H1 (cell line): Measurements from ENCODE around the gene BTN2A1. TPM values are rescaled to one million over a fixed set of nuclear protein-coding genes. Genes with fewer than 3 reads are reported as not detected.

Source experiments
- CTCF ChIA-PET: fragments of 300-600 bp; sonication (Branson Sonifier 250); formaldehyde crosslinking; loops from one replicate; lab custom pipeline; 2021; ENCODE audit not compliant: partially characterized antibody; lab: Charles Lee
- POLR2A ChIA-PET: fragments of 300-600 bp; sonication (Branson Sonifier 250); formaldehyde crosslinking; loops from one replicate; lab custom pipeline; 2021; ENCODE audit warnings: inconsistent platforms; ENCODE audit not compliant: partially characterized antibody; lab: Charles Lee
- DNase-seq, 2 experiments: peaks; one replicate each; pipeline versions ENCODE4 v3.0.0 to v3.0.0-alpha.2; 2010 to 2022; ENCODE audit warnings: low spot score in 2 of 2, low read depth in 1 of 2, mixed read lengths in 1 of 2
- FAIRE-seq: peaks from 2 replicates; lab custom pipeline; 2011; peaks lifted over from hg19 to GRCh38; lab: Jason Lieb, UNC
- H2AFZ ChIP-seq: 2 replicates; pipeline ENCODE4 v1.8.1; 2012; ENCODE audit warnings: low read length, inconsistent platforms
- H2AK5ac ChIP-seq: 2 replicates; pipeline ENCODE4 v1.6.1; 2013; ENCODE audit warnings: low read depth, low read length
- H2BK120ac ChIP-seq: replicated peaks from 2 replicates; pipeline ENCODE3; 2013; ENCODE audit warnings: low read depth, low read length, inconsistent platforms
- H2BK12ac ChIP-seq: 2 replicates; pipeline ENCODE4 v1.6.1; 2013; ENCODE audit warnings: low read depth, low read length
- H2BK15ac ChIP-seq: 2 replicates; pipeline ENCODE4 v1.6.1; 2013; ENCODE audit warnings: low read length
- H2BK20ac ChIP-seq: 2 replicates; pipeline ENCODE4 v1.6.1; 2013; ENCODE audit warnings: low read length
- H2BK5ac ChIP-seq: 2 replicates; pipeline ENCODE4 v1.6.1; 2013; ENCODE audit warnings: low read depth, low read length
- H3K14ac ChIP-seq: 2 replicates; pipeline ENCODE4 v1.6.1; 2013; ENCODE audit warnings: inconsistent platforms; ENCODE audit not compliant: insufficient read length
- H3K18ac ChIP-seq: 2 replicates; pipeline ENCODE4 v1.6.1; 2013; ENCODE audit warnings: low read length; ENCODE audit errors: extremely low read depth
- H3K23ac ChIP-seq: 2 replicates; pipeline ENCODE4 v1.6.1; 2013; ENCODE audit warnings: inconsistent platforms; ENCODE audit not compliant: insufficient read length
- H3K23me2 ChIP-seq: 2 replicates; pipeline ENCODE4 v1.6.1; 2013; ENCODE audit warnings: low read depth, low read length
- H3K27ac ChIP-seq: 2 replicates; pipeline ENCODE4 v1.6.1; 2011; ENCODE audit warnings: low read depth, low read length, inconsistent platforms
- H3K27me3 ChIP-seq, 4 experiments: replicated peaks in 1 of 4; 1 replicate in 1 of 4; 2 replicates in 3 of 4; pipeline versions ENCODE4 v1.6.1 to v1.8.1; 2011 to 2013; ENCODE audit warnings: low read length in 3 of 4, mild to moderate bottlenecking in 3 of 4, inconsistent platforms in 2 of 4, mixed read lengths in 2 of 4, moderate library complexity in 1 of 4; ENCODE audit not compliant: control insufficient read depth in 3 of 4, insufficient read depth in 3 of 4; ENCODE audit errors: extremely low read depth in 1 of 4
- H3K36me3 ChIP-seq, 4 experiments: 2 replicates each; pipeline versions ENCODE4 v1.6.1 to v1.8.1; 2011 to 2013; ENCODE audit warnings: mild to moderate bottlenecking in 4 of 4, low read length in 3 of 4, moderate library complexity in 2 of 4, control low read depth in 1 of 4, inconsistent platforms in 1 of 4; ENCODE audit not compliant: insufficient read depth in 4 of 4, control insufficient read depth in 2 of 4
- H3K4ac ChIP-seq: replicated peaks from 2 replicates; pipeline ENCODE3; 2013; ENCODE audit warnings: low read length, low read depth, mixed read lengths, inconsistent platforms; ENCODE audit not compliant: insufficient read length
- H3K4me1 ChIP-seq, 4 experiments: replicated peaks in 1 of 4; 1 replicate in 1 of 4; 2 replicates in 3 of 4; pipeline versions ENCODE4 v1.6.1 to v1.8.1; 2011 to 2013; ENCODE audit warnings: low read length in 3 of 4, inconsistent platforms in 2 of 4, mixed read lengths in 1 of 4; ENCODE audit not compliant: insufficient read depth in 4 of 4, control insufficient read depth in 3 of 4
- H3K4me2 ChIP-seq, 2 experiments: 2 replicates each; pipeline versions ENCODE4 v1.6.1 to v1.8.1; 2011 to 2013; ENCODE audit warnings: low read depth in 2 of 2, low read length in 2 of 2, control low read depth in 1 of 2, inconsistent platforms in 1 of 2, mild to moderate bottlenecking in 1 of 2; ENCODE audit not compliant: insufficient read depth in 1 of 2
- H3K4me3 ChIP-seq, 4 experiments: fragments of 200-600, 300-600 bp in 1 of 4; sonication (generic), shearing (Covaris generic), sonication (Bioruptor Twin) in 1 of 4; 2 replicates each; pipeline versions ENCODE4 v1.5.1 to v1.8.1; 2011 to 2016; ENCODE audit warnings: low read length in 4 of 4, low read depth in 3 of 4, control low read depth in 2 of 4, inconsistent platforms in 2 of 4, mild to moderate bottlenecking in 2 of 4, mixed read lengths in 1 of 4, moderate library complexity in 1 of 4; ENCODE audit not compliant: insufficient read depth in 2 of 4; ENCODE audit errors: extremely low read depth in 1 of 4
- H3K56ac ChIP-seq: replicated peaks from 2 replicates; pipeline ENCODE3; 2013; ENCODE audit warnings: low read depth, mild to moderate bottlenecking, mixed read lengths, low read length, inconsistent platforms; ENCODE audit not compliant: insufficient read length
- H3K79me1 ChIP-seq: 2 replicates; pipeline ENCODE4 v1.6.1; 2013; ENCODE audit warnings: low read depth, low read length, control low read depth
- H3K79me2 ChIP-seq, 2 experiments: 2 replicates each; pipeline versions ENCODE4 v1.6.1 to v1.8.1; 2012 to 2013; ENCODE audit warnings: low read length in 2 of 2, mild to moderate bottlenecking in 2 of 2, inconsistent platforms in 1 of 2; ENCODE audit not compliant: insufficient read depth in 2 of 2, control insufficient read depth in 1 of 2
- H3K9ac ChIP-seq, 4 experiments: replicated peaks in 1 of 4; 1 replicate in 1 of 4; 2 replicates in 3 of 4; pipeline versions ENCODE4 v1.6.1 to v1.8.1; 2011 to 2013; ENCODE audit warnings: low read depth in 3 of 4, low read length in 3 of 4, control low read depth in 2 of 4, mild to moderate bottlenecking in 2 of 4, moderate library complexity in 2 of 4, inconsistent platforms in 1 of 4; ENCODE audit errors: extremely low read depth in 1 of 4
- H3K9me3 ChIP-seq, 2 experiments: 2 replicates each; pipeline versions ENCODE4 v1.6.1 to v1.8.1; 2012 to 2013; ENCODE audit warnings: mild to moderate bottlenecking in 2 of 2, moderate library complexity in 2 of 2, control low read depth in 1 of 2, inconsistent platforms in 1 of 2, low read depth in 1 of 2, low read length in 1 of 2, mixed read lengths in 1 of 2; ENCODE audit not compliant: insufficient read depth in 2 of 2
- H4K20me1 ChIP-seq, 2 experiments: replicated peaks in 1 of 2; 2 replicates each; pipeline versions ENCODE3 to v1.8.1; 2011 to 2013; ENCODE audit warnings: inconsistent platforms in 2 of 2, low read length in 2 of 2, mild to moderate bottlenecking in 1 of 2; ENCODE audit not compliant: insufficient read depth in 2 of 2, control insufficient read depth in 1 of 2
- H4K5ac ChIP-seq: 2 replicates; pipeline ENCODE4 v1.6.1; 2013; ENCODE audit warnings: low read length, low read depth, mixed read lengths, inconsistent platforms; ENCODE audit not compliant: insufficient read length
- H4K8ac ChIP-seq: 2 replicates; pipeline ENCODE4 v1.8.0; 2013; ENCODE audit warnings: mild to moderate bottlenecking, moderate library complexity, low read length, inconsistent platforms; ENCODE audit not compliant: insufficient read depth; ENCODE audit errors: extremely low read depth
- H4K91ac ChIP-seq: replicated peaks from 2 replicates; pipeline ENCODE3; 2013; ENCODE audit warnings: low read length, mixed read lengths, inconsistent platforms; ENCODE audit not compliant: insufficient read length
- RAD21 ChIP-seq, 2 experiments: IDR thresholded peaks in 1 of 2; conservative IDR thresholded peaks in 1 of 2; 2 replicates each; pipeline ENCODE4 v1.6.1; 2011; ENCODE audit warnings: low read depth in 2 of 2, low read length in 2 of 2, improper control_type of control experiment in 1 of 2, inconsistent platforms in 1 of 2, mild to moderate bottlenecking in 1 of 2, moderate library complexity in 1 of 2
- SAP30 ChIP-seq: fragments of 300-600 bp; sonication (generic); IDR thresholded peaks from 2 replicates; pipeline ENCODE4 v1.7.1; 2012; ENCODE audit warnings: low read length, moderate library complexity, mild to moderate bottlenecking, inconsistent platforms; ENCODE audit not compliant: insufficient read depth, insufficient replicate concordance
- SUZ12 ChIP-seq: fragments of 200-600 bp; sonication (generic); IDR thresholded peaks from 2 replicates; pipeline ENCODE4 v1.6.1; 2012; ENCODE audit warnings: mild to moderate bottlenecking, inconsistent platforms, low read length, moderate library complexity, mixed read lengths
- USF2 ChIP-seq: IDR thresholded peaks from 2 replicates; pipeline ENCODE4 v1.6.1; 2011; ENCODE audit warnings: low read length, improper control_type of control experiment
- YY1 ChIP-seq: IDR thresholded peaks from 2 replicates; pipeline ENCODE4 v1.6.1; 2011; ENCODE audit warnings: low read depth, mild to moderate bottlenecking, low read length
- WGBS, 2 experiments: shearing (Covaris generic) in 1 of 2; methylation state at CpG; one replicate each; pipeline versions ENCODE4 v1.1.6 to v1.1.7; 2013 to 2015; ENCODE audit warnings: low lambda C conversion rate in 2 of 2, mixed read lengths in 2 of 2, inconsistent platforms in 1 of 2, low coverage in 1 of 2, missing lambda C conversion rate in 1 of 2; ENCODE audit not compliant: insufficient replicate concordance in 2 of 2, insufficient coverage in 1 of 2, insufficient read length in 1 of 2; ENCODE audit errors: extremely low coverage in 1 of 2, missing lambda C conversion rate in 1 of 2; 5-methylcytosine and 5-hydroxymethylcytosine counted together
- polyA plus RNA-seq, 7 experiments: library from polyadenylated mRNA; depleted of rRNA in 3 of 7; stranded (reverse) in 5 of 7; unstranded in 2 of 7; fragments of >200 nt in 5 of 7; fragments of 200-250 nt in 2 of 7; gene quantifications; 1 replicate in 5 of 7; 2 replicates in 1 of 7; 4 replicates in 1 of 7; pipeline versions ENCODE4 v1.2.1 to v1.2.3, GENCODE V29; 2011 to 2013; ENCODE audit warnings: missing spikeins in 2 of 7, mixed read lengths in 2 of 7
- total RNA-seq: library from RNA; stranded (reverse); fragmentation: NEBNext Ultra II Directional; extraction: Animal tissue kit (Norgen Biotek cat#: 25700); gene quantifications from 2 replicates; pipeline ENCODE4 v1.2.1, GENCODE V29; 2021

The BTN2A1 gene
- total and polyA plus RNA-seq, 2 of the 8 experiments (the other 6 are each of a cell fraction or from before 2014, with no cell fraction given), result 8.7 to 11.0 TPM

GRCh38 chr6:26422329-26422728 is 35.4 kb upstream of the BTN2A1 start:
- H3K4me1 ChIP-seq, result peaks cover 0 to 7% (median 1%) of the 10 kb centered on the region in 4 experiments; a peak in 2 of 7 replicates
- H3K9ac ChIP-seq, result no peak overlapping the region
- H4K8ac ChIP-seq, result no peak overlapping the region
- no peak overlapping the region for H2AK5ac ChIP-seq
- H3K36me3 ChIP-seq, result no peaks in the 10 kb centered on the region; a peak in 3 of 8 replicates
- no peak overlapping the region for H2BK120ac ChIP-seq
- no peaks in the 10 kb centered on the region for H3K79me2 ChIP-seq
- ChIA-PET POLR2A (no interaction called here), CTCF (interaction anchor here (0.6 to 1.4 kb wide), 2 partner anchors 81 to 100 kb away, joined by 3 to 4 read pairs; no protein-coding TSS in a partner anchor)
- peak overlapping the region in 1 of 4 experiments; percentile 81; a peak in 2 of 8 replicates for H3K4me3 ChIP-seq
- H3K4me2 ChIP-seq, result peak overlapping the region; percentile 66 to 83
- H3K18ac ChIP-seq, result no peak overlapping the region
- no peak for DNase-seq
- H4K20me1 ChIP-seq, result no peaks in the 10 kb centered on the region
- 88% methylated on average over 3 of the region's 3 CpGs; no CpG with 5 or more reads in 1 of the 2 experiments for WGBS, 2 experiments
- H4K5ac ChIP-seq, result no peak overlapping the region
- peaks cover 3% of the 10 kb centered on the region; the same call in 1 of the 2 replicates for H3K23me2 ChIP-seq
- H3K14ac ChIP-seq, result no peak overlapping the region
- H3K4ac ChIP-seq, result no peak overlapping the region
- no peak overlapping the region for H3K27ac ChIP-seq
- H3K23ac ChIP-seq, result no peak overlapping the region
- no peak overlapping the region for H2BK20ac ChIP-seq
- no peaks in the 10 kb centered on the region for H3K79me1 ChIP-seq
- H3K27me3 ChIP-seq, result no peaks in the 10 kb centered on the region
- no peak overlapping the region for H2AFZ ChIP-seq
- FAIRE-seq, result no peak
- H2BK5ac ChIP-seq, result no peak overlapping the region
- H2BK12ac ChIP-seq, result no peak overlapping the region
- TF ChIP-seq SAP30 (no peak), YY1 (no peak), RAD21 (IDR thresholded peaks at IDR 0.05 in 1 of 2, conservative IDR thresholded peaks at IDR 0.05 in 1 of 2; ENCODE audit: low read depth in 2 of 2, low read length in 2 of 2) (no peak), SUZ12 (no peak), USF2 (no peak)
- H3K56ac ChIP-seq, result no peak overlapping the region
- H2BK15ac ChIP-seq, result no peak overlapping the region
- H3K9me3 ChIP-seq, result peaks cover 5 to 6% of the 10 kb centered on the region in 2 experiments; a peak in 2 of 4 replicates
- H4K91ac ChIP-seq, result no peak overlapping the region
